Pulmonary artery endothelial cell (primary cell): ENCODE results near the gene SRL. TPM values are rescaled to one million over a fixed set of nuclear protein-coding genes. Genes with fewer than 3 reads are reported as not detected.

Experiments used
- DNase-seq: peaks from one replicate; pipeline ENCODE4 v3.0.0-alpha.2; 2011; ENCODE audit warnings: low read depth, low spot score
- total RNA-seq: library from RNA; depleted of rRNA; stranded (reverse); fragments of >200 nt; gene quantifications from 2 replicates; pipeline ENCODE4 v1.2.3, GENCODE V29; 2014

Gene SRL
- total RNA-seq, result 0.07 and 0.11 TPM in 2 replicates

- DNase-seq, result no peak
Observed at GRCh38 chr16:4241928-4242283, at the start of gene SRL. SRL (minus strand) TSS chr16:4242080; CDS start chr16:4242067, 13 bp downstream.

GRCh38 chr16:4290236-4290830 is 48.5 kb upstream of the SRL start:
- DNase-seq, result no peak

- DNase-seq, result no peak
Observed at GRCh38 chr16:4288148-4288921, 46.5 kb upstream of the SRL start.

- no peak for DNase-seq
Observed at GRCh38 chr16:4285167-4285566, 43.3 kb upstream of the SRL start.

- no peak for DNase-seq
Observed at GRCh38 chr16:4283939-4284338, 42.1 kb upstream of the SRL start.

- no peak for DNase-seq
Observed at GRCh38 chr16:4283441-4283840, 41.6 kb upstream of the SRL start.

- no peak for DNase-seq
Observed at GRCh38 chr16:4280625-4281024, 38.7 kb upstream of the SRL start.

GRCh38 chr16:4277987-4278513 is 36.2 kb upstream of the SRL start:
- DNase-seq, result no peak

GRCh38 chr16:4275861-4276260 is 34.0 kb upstream of the SRL start:
- DNase-seq, result no peak

GRCh38 chr16:4273858-4274311 is 32.0 kb upstream of the SRL start:
- no peak for DNase-seq

- no peak for DNase-seq
Observed at GRCh38 chr16:4272114-4272956, 30.5 kb upstream of the SRL start.

GRCh38 chr16:4271176-4272113 is 29.6 kb upstream of the SRL start:
- DNase-seq, result peak; percentile 71

- DNase-seq, result no peak
Observed at GRCh38 chr16:4270595-4270994, 28.7 kb upstream of the SRL start.

GRCh38 chr16:4270091-4270490 is 28.2 kb upstream of the SRL start:
- DNase-seq, result no peak

- DNase-seq, result no peak
Observed at GRCh38 chr16:4266372-4266771, 24.5 kb upstream of the SRL start.

- no peak for DNase-seq
Observed at GRCh38 chr16:4265676-4266075, 23.8 kb upstream of the SRL start.

GRCh38 chr16:4264546-4264945 is 22.7 kb upstream of the SRL start:
- no peak for DNase-seq

- DNase-seq, result no peak
Observed at GRCh38 chr16:4263504-4264436, 21.9 kb upstream of the SRL start.

GRCh38 chr16:4262303-4262835 is 20.5 kb upstream of the SRL start:
- no peak for DNase-seq
